ENCODE results near the gene CPAMD8. TPM values are rescaled to one million over a fixed set of nuclear protein-coding genes. Genes with fewer than 3 reads are reported as not detected.

CPAMD8 gene
- total RNA-seq, 2 experiments from 2014 or later = 0.32 to 1.2 TPM

DNA sequence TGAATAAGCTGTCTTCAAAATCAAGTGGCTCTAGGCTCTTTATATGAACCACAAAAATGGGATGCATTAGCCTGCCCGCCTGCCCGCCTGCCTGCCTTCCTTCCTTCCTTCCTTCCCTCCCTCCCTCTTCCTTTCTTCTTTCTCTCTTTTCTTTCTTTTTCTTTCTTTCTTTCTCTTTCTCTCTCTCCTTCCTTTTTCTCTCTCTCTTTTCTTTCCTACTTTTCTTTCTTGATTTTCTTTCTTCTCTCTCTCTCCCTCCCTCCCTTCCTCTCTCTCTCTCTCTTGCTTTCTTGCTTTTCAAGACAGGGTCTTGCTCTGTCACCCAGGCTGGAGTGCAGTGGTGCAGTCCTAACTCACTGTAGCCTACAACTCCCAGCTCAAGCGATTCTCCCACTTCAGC lies 110.9 kb downstream of the CPAMD8 start:
- Histone ChIP-seq H3K36me3 (ENCODE audit: insufficient read depth, low read length) (no peaks in the 10 kb centered on the region), H3K9me2 (ENCODE audit: insufficient read depth, low read length) (no peaks in the 10 kb centered on the region), H3K27ac (ENCODE audit: low read depth, low read length, poor library complexity, severe bottlenecking) (no peak overlapping the region), H3K4me2 (ENCODE audit: low read length) (no peak overlapping the region), H3K9me3 (ENCODE audit: low read length) (peaks cover 7% of the 10 kb centered on the region), H4K20me1 (ENCODE audit: insufficient read depth, low read length) (no peaks in the 10 kb centered on the region), H3K79me2 (ENCODE audit: insufficient read depth, low read depth, low read length) (no peaks in the 10 kb centered on the region), H2AFZ (ENCODE audit: low read length) (no peak overlapping the region), H3K4me1 (ENCODE audit: insufficient read depth, low read length, poor library complexity, severe bottlenecking) (no peaks in the 10 kb centered on the region), H3K4me3 (ENCODE audit: low read depth, low read length, poor library complexity, severe bottlenecking) (no peak overlapping the region)
- intact Hi-C loops (cut with micrococcal nuclease; ENCODE audit: unreplicated experiment) = no loop called here
- TF ChIP-seq, protein P1, sequence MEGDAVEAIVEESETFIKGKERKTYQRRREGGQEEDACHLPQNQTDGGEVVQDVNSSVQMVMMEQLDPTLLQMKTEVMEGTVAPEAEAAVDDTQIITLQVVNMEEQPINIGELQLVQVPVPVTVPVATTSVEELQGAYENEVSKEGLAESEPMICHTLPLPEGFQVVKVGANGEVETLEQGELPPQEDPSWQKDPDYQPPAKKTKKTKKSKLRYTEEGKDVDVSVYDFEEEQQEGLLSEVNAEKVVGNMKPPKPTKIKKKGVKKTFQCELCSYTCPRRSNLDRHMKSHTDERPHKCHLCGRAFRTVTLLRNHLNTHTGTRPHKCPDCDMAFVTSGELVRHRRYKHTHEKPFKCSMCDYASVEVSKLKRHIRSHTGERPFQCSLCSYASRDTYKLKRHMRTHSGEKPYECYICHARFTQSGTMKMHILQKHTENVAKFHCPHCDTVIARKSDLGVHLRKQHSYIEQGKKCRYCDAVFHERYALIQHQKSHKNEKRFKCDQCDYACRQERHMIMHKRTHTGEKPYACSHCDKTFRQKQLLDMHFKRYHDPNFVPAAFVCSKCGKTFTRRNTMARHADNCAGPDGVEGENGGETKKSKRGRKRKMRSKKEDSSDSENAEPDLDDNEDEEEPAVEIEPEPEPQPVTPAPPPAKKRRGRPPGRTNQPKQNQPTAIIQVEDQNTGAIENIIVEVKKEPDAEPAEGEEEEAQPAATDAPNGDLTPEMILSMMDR (conservative IDR thresholded peaks at IDR 0.05; ENCODE audit: low read length) = no peak
- no peak for TF ChIP-seq EZH2phosphoT487 (IDR thresholded peaks at IDR 0.05; ENCODE audit: borderline replicate concordance, low read depth, low read length)
- POLR2A ChIA-PET = no interaction called here
- BruUV-seq (replicated peaks) = no TSS peak
- no peak for DNase-seq (ENCODE audit: low spot score)
- CTCF ChIA-PET (ENCODE audit: unreplicated experiment) = no interaction called here

DNA sequence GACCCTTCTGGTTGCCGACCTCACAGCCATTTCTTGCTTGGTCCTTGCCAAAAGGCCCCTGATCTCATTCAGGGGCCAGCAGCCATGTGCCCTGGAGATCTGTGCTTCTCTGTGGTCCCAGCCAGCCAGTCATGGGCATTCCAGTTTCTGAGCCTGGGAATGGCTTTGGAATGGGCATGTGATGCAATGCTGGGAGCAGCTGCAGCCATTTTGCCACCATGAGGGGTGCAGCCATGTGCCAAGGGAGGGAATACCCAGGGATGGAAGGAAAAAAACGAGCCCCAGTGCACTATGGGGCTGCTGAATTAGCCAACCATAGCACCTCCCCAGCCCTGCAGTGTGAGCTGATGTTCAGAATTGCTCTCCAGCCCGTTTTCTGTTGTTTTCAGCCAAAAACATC lies 111.5 kb downstream of the CPAMD8 start:
- no peak for DNase-seq (ENCODE audit: low spot score)
- Histone ChIP-seq H3K4me1 (ENCODE audit: insufficient read depth, low read length, poor library complexity, severe bottlenecking) (no peaks in the 10 kb centered on the region), H3K9me2 (ENCODE audit: insufficient read depth, low read length) (no peaks in the 10 kb centered on the region), H3K4me2 (ENCODE audit: low read length) (no peak overlapping the region), H3K9me3 (ENCODE audit: low read length) (peaks cover 7% of the 10 kb centered on the region), H3K79me2 (ENCODE audit: insufficient read depth, low read depth, low read length) (no peaks in the 10 kb centered on the region), H3K36me3 (ENCODE audit: insufficient read depth, low read length) (no peaks in the 10 kb centered on the region), H3K27ac (ENCODE audit: low read depth, low read length, poor library complexity, severe bottlenecking) (no peak overlapping the region), H4K20me1 (ENCODE audit: insufficient read depth, low read length) (no peaks in the 10 kb centered on the region), H3K4me3 (ENCODE audit: low read depth, low read length, poor library complexity, severe bottlenecking) (no peak overlapping the region), H2AFZ (ENCODE audit: low read length) (no peak overlapping the region)
- ChIA-PET POLR2A (no interaction called here), CTCF (ENCODE audit: unreplicated experiment) (no interaction called here)
- BruUV-seq (replicated peaks) = no TSS peak
- TF ChIP-seq, protein P1 (conservative IDR thresholded peaks at IDR 0.05; ENCODE audit: low read length) = no peak
- no peak for TF ChIP-seq EZH2phosphoT487 (IDR thresholded peaks at IDR 0.05; ENCODE audit: borderline replicate concordance, low read depth, low read length)
- intact Hi-C loops (cut with micrococcal nuclease; ENCODE audit: unreplicated experiment) = no loop called here

DNA sequence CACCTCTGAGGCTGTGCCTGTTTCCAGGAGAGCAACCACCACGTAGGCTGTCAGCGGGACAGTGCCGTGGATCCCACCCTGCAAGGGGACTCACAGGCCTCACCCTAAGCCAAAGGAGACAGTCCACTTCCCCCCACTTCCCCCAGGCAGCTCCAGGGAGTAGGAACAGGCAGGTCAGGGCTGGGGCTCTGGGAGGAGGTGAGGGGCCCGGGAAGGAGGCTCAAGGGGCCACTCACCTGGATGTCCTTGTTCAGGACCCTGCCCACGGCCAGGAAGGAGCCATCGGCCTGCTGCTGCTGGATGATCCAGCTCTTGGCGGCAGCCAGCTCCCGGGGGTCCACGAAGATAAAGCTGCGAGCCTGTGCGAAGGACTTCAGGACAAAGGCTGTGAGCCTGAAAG lies 112.2 kb downstream of the CPAMD8 start:
- H3K4me1 ChIP-seq (ENCODE audit: insufficient read depth, low read length, poor library complexity, severe bottlenecking) = no peaks in the 10 kb centered on the region
- H3K79me2 ChIP-seq (ENCODE audit: insufficient read depth, low read depth, low read length) = no peaks in the 10 kb centered on the region
- no TSS peak for BruUV-seq (replicated peaks)
- DNase-seq (ENCODE audit: low spot score) = no peak
- no peak overlapping the region for H3K27ac ChIP-seq (ENCODE audit: low read depth, low read length, poor library complexity, severe bottlenecking)
- H3K4me3 ChIP-seq (ENCODE audit: low read depth, low read length, poor library complexity, severe bottlenecking) = no peak overlapping the region
- no peaks in the 10 kb centered on the region for H4K20me1 ChIP-seq (ENCODE audit: insufficient read depth, low read length)
- CTCF ChIA-PET (ENCODE audit: unreplicated experiment) = no interaction called here
- POLR2A ChIA-PET = no interaction called here
- H2AFZ ChIP-seq (ENCODE audit: low read length) = no peak overlapping the region
- intact Hi-C loops (cut with micrococcal nuclease; ENCODE audit: unreplicated experiment) = no loop called here
- peaks cover 7% of the 10 kb centered on the region for H3K9me3 ChIP-seq (ENCODE audit: low read length)
- H3K36me3 ChIP-seq (ENCODE audit: insufficient read depth, low read length) = no peaks in the 10 kb centered on the region
- no peak for TF ChIP-seq EZH2phosphoT487 (IDR thresholded peaks at IDR 0.05; ENCODE audit: borderline replicate concordance, low read depth, low read length)
- TF ChIP-seq, protein P1 (conservative IDR thresholded peaks at IDR 0.05; ENCODE audit: low read length) = no peak
- no peaks in the 10 kb centered on the region for H3K9me2 ChIP-seq (ENCODE audit: insufficient read depth, low read length)
- H3K4me2 ChIP-seq (ENCODE audit: low read length) = no peak overlapping the region
